Right lobe of liver (tissue), 6 donors: ENCODE results near the gene APBA3. TPM values are rescaled to one million over a fixed set of nuclear protein-coding genes. Genes with fewer than 3 reads are reported as not detected.

Experiments
- ATAC-seq, 4 donors: fragments of 200-7000 bp; cut with Tn5 transposase; one replicate each; pipeline ENCODE4 v1.9.1; 2020; ENCODE audit warnings: mild to moderate bottlenecking in 4 of 4, moderate library complexity in 4 of 4
- DNase-seq, 3 donors: peaks; one replicate each; pipeline ENCODE4 v3.0.0-alpha.2; 2020
- H3K27ac ChIP-seq, 3 donors: fragments of 200-600 bp; one replicate each; pipeline ENCODE4 v1.8.0; 2022
- H3K27me3 ChIP-seq, 2 donors: fragments of 200-600 bp; one replicate each; pipeline ENCODE4 v1.8.0; 2022
- H3K36me3 ChIP-seq, 4 donors: fragments of 200-600 bp; sonication (generic) in 1 of 4; one replicate each; pipeline versions ENCODE4 v1.5.1 to v1.8.0; 2017 to 2022; ENCODE audit warnings: control low read depth in 1 of 4
- H3K4me1 ChIP-seq, 4 donors: fragments of 200-600 bp; sonication (generic) in 1 of 4; one replicate each; pipeline versions ENCODE4 v1.5.1 to v1.8.0; 2017 to 2022; ENCODE audit warnings: control low read depth in 1 of 4
- H3K4me3 ChIP-seq, 3 donors: fragments of 200-600 bp; one replicate each; pipeline ENCODE4 v1.8.0; 2022
- H3K9me3 ChIP-seq, 4 donors: fragments of 200-600 bp; sonication (generic) in 1 of 4; one replicate each; pipeline versions ENCODE4 v1.5.1 to v1.8.0; 2017 to 2022; ENCODE audit warnings: control low read depth in 1 of 4
- POLR2A ChIP-seq: fragments of 450-650 bp; IDR thresholded peaks from one replicate; pipeline ENCODE4 v1.6.1; 2017; ENCODE audit warnings: antibody characterized with exemption, mild to moderate bottlenecking
- WGBS: methylation state at CpG from one replicate; pipeline ENCODE4 v1.1.6; 2018; ENCODE audit warnings: low coverage, low lambda C conversion rate; ENCODE audit not compliant: insufficient coverage; ENCODE audit errors: missing lambda C conversion rate; 5-methylcytosine and 5-hydroxymethylcytosine counted together
- intact Hi-C, 2 donors: fragments of 100-400 bp; cut with DNase I; formaldehyde crosslinking; loops; one replicate each; pipeline versions ENCODE4 v1.11.2 to v1.14.1; 2022
- total RNA-seq, 6 experiments: library from RNA; depleted of rRNA in 2 of 6; stranded (reverse); fragments of >200 nt in 2 of 6; fragmentation: NEBNext Ultra II Directional in 3 of 6; extraction: Animal tissue kit (Norgen Biotek cat#: 25700) in 3 of 6; gene quantifications; one replicate each; pipeline versions ENCODE4 v1.1.0 to v1.2.4, GENCODE V29; 2016 to 2023
- TF ChIP-seq, protein P1 (sequence below), 4 donors: fragments of 200-600 bp in 3 of 4; fragments of 450-650 bp in 1 of 4; IDR thresholded peaks; one replicate each; pipeline versions ENCODE4 v1.5.1 to v1.8.0; 2016 to 2022; ENCODE audit warnings: antibody characterized with exemption in 4 of 4, mild to moderate bottlenecking in 2 of 4
- donor health status: DM: no; HTN: yes; CAD: no.
- donor health status: DM: no; HTN: no; CAD: no.
- donor health status: DM: no; HTN: no; CAD: no.
- donor health status: DM: no; HTN: yes; CAD: no.
- donor health status: DM: no; HTN: yes; CAD: no.

Gene APBA3
- total RNA-seq, 6 experiments from 2014 or later = 10.1 to 24.1 (median 12.6) TPM

DNA sequence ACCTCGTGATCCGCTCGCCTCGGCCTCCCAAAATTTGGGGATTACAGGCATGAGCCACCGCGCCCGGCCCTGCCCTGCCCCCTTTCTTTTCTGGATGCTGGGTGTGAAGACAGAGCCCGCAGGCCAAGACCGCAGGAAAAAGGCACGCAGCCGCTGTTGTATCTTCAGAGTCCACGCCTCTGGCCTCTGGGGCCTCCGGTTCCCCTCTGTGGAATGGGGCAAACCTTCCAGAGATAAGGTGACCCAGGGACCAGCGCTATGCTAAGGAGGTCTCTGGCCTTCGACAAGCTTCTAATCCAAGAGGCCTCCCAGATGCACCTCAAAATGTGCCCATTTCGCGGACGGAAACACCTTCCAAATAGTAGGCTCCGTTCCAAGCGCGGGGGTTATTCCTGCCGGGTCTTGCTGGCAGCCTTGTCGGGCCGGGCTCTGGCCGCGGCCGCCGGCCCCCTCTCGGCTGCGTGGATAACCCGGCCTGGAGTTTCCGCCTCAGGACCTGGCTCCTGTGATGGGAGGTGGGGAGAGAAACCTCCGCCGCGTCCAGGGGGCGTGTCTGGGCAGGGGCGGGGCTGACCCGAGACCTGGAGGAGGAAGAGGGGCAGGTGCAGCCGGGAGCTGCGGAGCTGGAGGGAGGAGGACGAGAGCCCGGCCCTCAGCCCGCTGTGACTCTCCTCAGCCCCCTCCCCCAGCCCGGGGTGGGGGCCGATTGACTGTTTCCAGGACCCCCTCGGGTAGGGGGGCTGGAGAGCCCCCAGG is 40.2 kb downstream of the APBA3 start:
- peaks cover 0 to 15% (median 6%) of the 10 kb centered on the region in 4 donors for H3K4me1 ChIP-seq
- intact Hi-C loops = no loop called here

DNA sequence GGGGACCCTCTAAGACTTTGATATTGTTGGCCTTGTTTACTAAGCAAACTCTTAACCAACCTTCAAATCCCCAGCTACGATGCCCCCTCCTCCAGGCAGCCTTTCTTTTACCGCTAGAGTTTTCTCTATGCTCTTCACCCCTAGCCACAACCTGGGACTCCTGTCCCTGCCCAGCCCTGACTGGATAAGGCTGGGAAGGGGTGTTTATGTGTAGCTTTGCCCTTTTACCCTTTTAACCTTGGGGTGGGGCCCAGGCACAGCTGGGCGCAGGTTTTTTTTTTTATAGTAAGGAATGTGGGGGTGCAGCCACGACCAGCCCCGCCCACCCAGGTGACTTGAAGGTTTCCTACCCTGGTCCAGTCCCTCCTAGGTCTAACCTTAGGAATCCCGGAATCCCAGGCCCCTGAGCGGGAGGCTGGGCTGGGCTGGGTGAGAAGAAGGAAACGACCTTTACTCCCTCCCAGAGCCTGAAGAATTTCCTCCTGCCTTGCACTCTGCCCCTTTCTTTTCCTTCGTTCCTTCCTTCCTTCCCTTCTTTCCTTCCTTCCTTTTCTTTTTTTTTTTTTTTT is 41.1 kb downstream of the APBA3 start:
- no peaks in the 10 kb centered on the region for H3K27me3 ChIP-seq
- WGBS = 31% methylated on average over 6 of the region's 9 CpGs
- ATAC-seq = no peak
- intact Hi-C loops = no loop called here
- H3K4me3 ChIP-seq = no peak overlapping the region
- DNase-seq = no peak
- H3K27ac ChIP-seq = no peak overlapping the region
- H3K36me3 ChIP-seq = no peaks in the 10 kb centered on the region
- H3K9me3 ChIP-seq = no peaks in the 10 kb centered on the region
- H3K4me1 ChIP-seq = peaks cover 0 to 15% (median 6%) of the 10 kb centered on the region in 4 donors
- TF ChIP-seq, protein P1, sequence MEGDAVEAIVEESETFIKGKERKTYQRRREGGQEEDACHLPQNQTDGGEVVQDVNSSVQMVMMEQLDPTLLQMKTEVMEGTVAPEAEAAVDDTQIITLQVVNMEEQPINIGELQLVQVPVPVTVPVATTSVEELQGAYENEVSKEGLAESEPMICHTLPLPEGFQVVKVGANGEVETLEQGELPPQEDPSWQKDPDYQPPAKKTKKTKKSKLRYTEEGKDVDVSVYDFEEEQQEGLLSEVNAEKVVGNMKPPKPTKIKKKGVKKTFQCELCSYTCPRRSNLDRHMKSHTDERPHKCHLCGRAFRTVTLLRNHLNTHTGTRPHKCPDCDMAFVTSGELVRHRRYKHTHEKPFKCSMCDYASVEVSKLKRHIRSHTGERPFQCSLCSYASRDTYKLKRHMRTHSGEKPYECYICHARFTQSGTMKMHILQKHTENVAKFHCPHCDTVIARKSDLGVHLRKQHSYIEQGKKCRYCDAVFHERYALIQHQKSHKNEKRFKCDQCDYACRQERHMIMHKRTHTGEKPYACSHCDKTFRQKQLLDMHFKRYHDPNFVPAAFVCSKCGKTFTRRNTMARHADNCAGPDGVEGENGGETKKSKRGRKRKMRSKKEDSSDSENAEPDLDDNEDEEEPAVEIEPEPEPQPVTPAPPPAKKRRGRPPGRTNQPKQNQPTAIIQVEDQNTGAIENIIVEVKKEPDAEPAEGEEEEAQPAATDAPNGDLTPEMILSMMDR (IDR thresholded peaks at IDR 0.05) = no peak
- no peak for TF ChIP-seq POLR2A

More for the DNA sequence above, 40.2 kb downstream of the APBA3 start:
- Histone ChIP-seq H3K4me3 (peak overlapping the region in 1 of 3 donors; percentile 31), H3K9me3 (no peaks in the 10 kb centered on the region), H3K36me3 (no peaks in the 10 kb centered on the region), H3K27ac (no peak overlapping the region), H3K27me3 (no peaks in the 10 kb centered on the region)
- DNase-seq (peak; percentile 77 to 85 (median 77)), ATAC-seq (peak; percentile 90 to 97 (median 92))
- TF ChIP-seq, protein P1 (IDR thresholded peaks at IDR 0.05) = peak in 1 of 4 donors; percentile 16
- peak; percentile 39 for TF ChIP-seq POLR2A
- WGBS = 46% methylated on average over 6 of the region's 46 CpGs

DNA sequence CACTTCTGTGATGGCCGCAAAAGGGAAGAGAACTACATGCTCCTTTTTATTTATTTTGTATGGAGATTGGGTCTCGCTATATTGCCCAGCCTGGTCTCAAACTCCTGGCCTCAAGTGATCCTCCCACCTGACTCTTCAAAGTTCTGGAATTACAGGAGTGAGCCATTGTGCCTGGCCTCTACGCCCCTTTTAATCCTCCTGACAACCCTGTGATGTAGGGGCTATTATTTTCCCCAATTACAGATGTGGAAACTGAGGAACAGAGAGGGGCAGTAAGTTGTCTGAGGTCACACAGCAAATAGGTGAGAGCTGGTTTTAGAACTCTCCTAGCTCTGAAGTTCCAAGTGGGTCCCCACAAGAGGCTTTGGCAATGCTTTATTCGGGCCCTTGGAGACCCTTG is 41.6 kb downstream of the APBA3 start:
- no peaks in the 10 kb centered on the region for H3K27me3 ChIP-seq
- WGBS = 90% methylated on average over 2 of the region's 4 CpGs
- peaks cover 0 to 15% (median 6%) of the 10 kb centered on the region in 4 donors for H3K4me1 ChIP-seq

DNA sequence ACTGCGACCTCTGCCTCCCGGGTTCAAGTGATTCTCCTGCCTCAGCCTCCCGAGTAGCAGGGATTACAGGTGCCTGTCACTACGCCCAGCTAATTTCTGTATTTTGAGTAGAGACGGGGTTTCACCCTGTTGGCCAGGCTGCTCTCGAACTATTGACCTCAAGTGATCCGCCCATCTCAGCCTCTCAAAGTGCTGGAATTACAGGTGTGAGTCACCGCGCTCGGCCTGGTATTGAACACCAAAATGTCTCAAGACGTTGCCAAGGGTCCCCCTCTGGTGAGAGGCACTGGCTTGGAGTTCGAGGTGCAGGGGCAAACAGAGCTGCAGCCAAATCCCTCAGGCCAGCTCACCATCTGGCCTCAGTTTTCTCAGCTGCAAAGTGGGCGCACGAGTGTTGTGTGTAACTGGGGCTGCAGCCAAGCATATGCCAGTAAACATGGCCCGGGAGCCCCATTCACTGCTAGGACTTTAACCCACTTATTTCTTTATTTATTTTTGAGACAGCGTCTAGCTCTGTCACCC is 45.3 kb downstream of the APBA3 start:
- Histone ChIP-seq H3K36me3 (no peaks in the 10 kb centered on the region), H3K27me3 (no peaks in the 10 kb centered on the region), H3K27ac (no peak overlapping the region), H3K9me3 (no peaks in the 10 kb centered on the region), H3K4me3 (no peak overlapping the region), H3K4me1 (peaks cover 0 to 26% (median 9%) of the 10 kb centered on the region in 4 donors)
- intact Hi-C loops = no loop called here
- ATAC-seq (no peak), DNase-seq (no peak)
- TF ChIP-seq, protein P1 (IDR thresholded peaks at IDR 0.05) = no peak
- 50% methylated on average over 2 of the region's 16 CpGs for WGBS

More for the DNA sequence above, 41.6 kb downstream of the APBA3 start:
- TF ChIP-seq POLR2A = no peak
- TF ChIP-seq, protein P1 (IDR thresholded peaks at IDR 0.05) = no peak
- Histone ChIP-seq H3K27ac (no peak overlapping the region), H3K36me3 (no peaks in the 10 kb centered on the region), H3K9me3 (no peaks in the 10 kb centered on the region), H3K4me3 (no peak overlapping the region)
- intact Hi-C loops = no loop called here
- DNase-seq (no peak), ATAC-seq (no peak)
